ENCODE data around the gene GRM4. TPM values are rescaled to one million over a fixed set of nuclear protein-coding genes. Genes with fewer than 3 reads are reported as not detected.

GRM4 gene
- total and polyA plus RNA-seq, 9 of the 15 experiments (the other 6 are each of a cell fraction or from before 2014, with no cell fraction given), result 0.18 TPM; not detected in 8

- peak in 2 of 3 experiments; percentile 20 to 72; a peak in 3 of 6 replicates for TF ChIP-seq CTCF (IDR thresholded peaks at IDR 0.05 in 2 of 3, conservative IDR thresholded peaks at IDR 0.05 in 1 of 3; ENCODE audit: insufficient read depth in 2 of 3, low read depth in 1 of 3, low read length in 3 of 3)
- TF ChIP-seq CREB5 (CRISPR knock-in tag; IDR thresholded peaks at IDR 0.05), result no peak
- no peak for TF ChIP-seq SAFB (IDR thresholded peaks at IDR 0.05; ENCODE audit: borderline replicate concordance, low read depth, low read length)
Measured at GRCh38 chr6:34074064-34074742, 71.7 kb downstream of the GRM4 start (continued).

GRCh38 chr6:34073540-34073939 lies 72.3 kb downstream of the GRM4 start:
- BruUV-seq (replicated peaks), result no TSS peak
- Histone ChIP-seq H3K9ac (ENCODE audit: insufficient read depth in 1 of 2, low read depth in 2 of 2, low read length in 2 of 2) (no peak overlapping the region), H3K4me1 (replicated peaks in 1 of 2; ENCODE audit: control insufficient read depth in 2 of 2, insufficient read depth in 2 of 2, low read length in 2 of 2) (peaks cover 0 to 7% of the 10 kb centered on the region in 2 experiments; a peak in 1 of 5 replicates), H3K36me3 (ENCODE audit: control insufficient read depth, insufficient read depth, low read length) (no peaks in the 10 kb centered on the region), H3K27me3 (ENCODE audit: control insufficient read depth in 2 of 2, insufficient read depth in 2 of 2, low read length in 2 of 2) (peaks cover 14 to 59% of the 10 kb centered on the region in 2 experiments; a peak in 4 of 5 replicates), H3K27ac (ENCODE audit: extremely low read depth, low read depth, low read length) (no peak overlapping the region), H3K9me3 (replicated peaks; ENCODE audit: control insufficient read depth, insufficient read depth, low read depth, low read length) (peaks cover 10% of the 10 kb centered on the region), H2AFZ (ENCODE audit: low read depth, low read length) (no peak overlapping the region), H3K4me2 (ENCODE audit: insufficient read depth, low read length) (no peak overlapping the region), H3K9me1 (ENCODE audit: control insufficient read depth, insufficient read depth, low read length) (no peaks in the 10 kb centered on the region), H3K79me2 (ENCODE audit: control insufficient read depth, insufficient read depth, low read length) (no peaks in the 10 kb centered on the region), H4K20me1 (replicated peaks; ENCODE audit: control insufficient read depth, insufficient read depth, low read length) (peaks cover 9% of the 10 kb centered on the region), H3K4me3 (no peak overlapping the region)
- ChIA-PET POLR2A (no interaction called here), CTCF (ENCODE audit: low intra/inter-chr PET ratio) (no interaction called here)
- TF ChIP-seq PCBP2 (IDR thresholded peaks at IDR 0.05; ENCODE audit: low read depth, low read length, poor library complexity, severe bottlenecking), result no peak
- TF ChIP-seq BHLHE40 (IDR thresholded peaks at IDR 0.05; ENCODE audit: low read length), result 0 out of 2 replicates have a peak, but pooled peaks have one; percentile 6
- no peak for TF ChIP-seq MYBL2 (IDR thresholded peaks at IDR 0.05; ENCODE audit: low read depth)
- TF ChIP-seq MYBL2 (CRISPR knock-in tag; IDR thresholded peaks at IDR 0.05; ENCODE audit: borderline replicate concordance), result no peak
- in situ Hi-C loops (cut with MboI) (no loop called here), intact Hi-C loops (cut with micrococcal nuclease) (no loop called here)
- 8% methylated on average over 7 of the region's 7 CpGs for WGBS (ENCODE audit: insufficient coverage, low coverage, missing lambda C conversion rate)
- ATAC-seq (no peak), FAIRE-seq (no peak), DNase-seq (ENCODE audit: extremely low read depth in 1 of 4, low spot score in 3 of 4) (no peak)
